PFSK-1 (cell line): Measurements from ENCODE around the gene USP31.

ENCODE experiments used
- POLR2AphosphoS5 ChIP-seq: IDR thresholded peaks from 2 replicates; pipeline ENCODE4 v1.6.1; 2012; ENCODE audit warnings: low read depth, mild to moderate bottlenecking, control low read depth, low read length, moderate library complexity
- SIN3A ChIP-seq: IDR thresholded peaks from 2 replicates; pipeline ENCODE4 v1.6.1; 2012; ENCODE audit warnings: mild to moderate bottlenecking, low read length, moderate library complexity, borderline replicate concordance; ENCODE audit not compliant: insufficient read depth
- TAF1 ChIP-seq: IDR thresholded peaks from 2 replicates; pipeline ENCODE4 v1.6.1; 2012; ENCODE audit warnings: low read length, control low read depth, borderline replicate concordance; ENCODE audit not compliant: insufficient read depth
- TF ChIP-seq, protein P1 (sequence below), 2 experiments: IDR thresholded peaks; 2 replicates each; pipeline versions ENCODE4 v1.6.1 to v1.8.0; 2011 to 2012; ENCODE audit warnings: low read depth in 2 of 2, low read length in 2 of 2, control low read depth in 1 of 2, inconsistent platforms in 1 of 2, mild to moderate bottlenecking in 1 of 2, moderate library complexity in 1 of 2; ENCODE audit not compliant: insufficient read depth in 1 of 2

DNA sequence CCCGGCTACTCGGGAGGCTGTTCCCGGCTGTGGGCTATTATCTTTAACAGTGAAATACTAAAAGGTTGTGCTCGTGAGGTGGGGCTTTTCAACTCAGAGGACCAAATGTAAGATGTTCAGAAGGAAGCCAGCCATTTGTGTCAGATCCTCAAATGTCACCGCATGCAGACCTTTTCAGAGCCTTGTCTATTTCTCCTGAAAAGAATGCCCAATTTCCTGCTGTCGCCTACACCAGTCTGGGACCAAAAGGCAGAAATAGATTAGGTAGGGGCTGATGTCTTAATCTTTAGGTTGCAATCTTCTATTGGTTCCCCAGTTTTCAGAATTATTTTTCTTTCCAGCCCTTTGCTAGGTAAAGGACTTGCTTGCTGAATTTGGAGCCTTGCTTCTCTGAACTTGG lies 8.9 kb upstream of the USP31 start:
- no peak for TF ChIP-seq POLR2AphosphoS5
- TF ChIP-seq TAF1: no peak
- TF ChIP-seq, protein P1, sequence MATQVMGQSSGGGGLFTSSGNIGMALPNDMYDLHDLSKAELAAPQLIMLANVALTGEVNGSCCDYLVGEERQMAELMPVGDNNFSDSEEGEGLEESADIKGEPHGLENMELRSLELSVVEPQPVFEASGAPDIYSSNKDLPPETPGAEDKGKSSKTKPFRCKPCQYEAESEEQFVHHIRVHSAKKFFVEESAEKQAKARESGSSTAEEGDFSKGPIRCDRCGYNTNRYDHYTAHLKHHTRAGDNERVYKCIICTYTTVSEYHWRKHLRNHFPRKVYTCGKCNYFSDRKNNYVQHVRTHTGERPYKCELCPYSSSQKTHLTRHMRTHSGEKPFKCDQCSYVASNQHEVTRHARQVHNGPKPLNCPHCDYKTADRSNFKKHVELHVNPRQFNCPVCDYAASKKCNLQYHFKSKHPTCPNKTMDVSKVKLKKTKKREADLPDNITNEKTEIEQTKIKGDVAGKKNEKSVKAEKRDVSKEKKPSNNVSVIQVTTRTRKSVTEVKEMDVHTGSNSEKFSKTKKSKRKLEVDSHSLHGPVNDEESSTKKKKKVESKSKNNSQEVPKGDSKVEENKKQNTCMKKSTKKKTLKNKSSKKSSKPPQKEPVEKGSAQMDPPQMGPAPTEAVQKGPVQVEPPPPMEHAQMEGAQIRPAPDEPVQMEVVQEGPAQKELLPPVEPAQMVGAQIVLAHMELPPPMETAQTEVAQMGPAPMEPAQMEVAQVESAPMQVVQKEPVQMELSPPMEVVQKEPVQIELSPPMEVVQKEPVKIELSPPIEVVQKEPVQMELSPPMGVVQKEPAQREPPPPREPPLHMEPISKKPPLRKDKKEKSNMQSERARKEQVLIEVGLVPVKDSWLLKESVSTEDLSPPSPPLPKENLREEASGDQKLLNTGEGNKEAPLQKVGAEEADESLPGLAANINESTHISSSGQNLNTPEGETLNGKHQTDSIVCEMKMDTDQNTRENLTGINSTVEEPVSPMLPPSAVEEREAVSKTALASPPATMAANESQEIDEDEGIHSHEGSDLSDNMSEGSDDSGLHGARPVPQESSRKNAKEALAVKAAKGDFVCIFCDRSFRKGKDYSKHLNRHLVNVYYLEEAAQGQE (IDR thresholded peaks at IDR 0.05; ENCODE audit: insufficient read depth in 1 of 2, low read depth in 2 of 2, low read length in 2 of 2): no peak
- TF ChIP-seq SIN3A: no peak
